Lower leg skin (tissue), 3 donors: ENCODE measurements around the gene C12orf75.

Source experiments
- CTCF ChIP-seq, 3 donors: fragments of 450-650 bp; IDR thresholded peaks; one replicate each; pipeline ENCODE4 v1.5.1; 2016; ENCODE audit warnings: antibody characterized with exemption in 3 of 3, mild to moderate bottlenecking in 3 of 3, moderate library complexity in 2 of 3
- POLR2A ChIP-seq, 2 donors: fragments of 450-650 bp; IDR thresholded peaks; one replicate each; pipeline ENCODE4 v1.6.1; 2016 to 2017; ENCODE audit warnings: antibody characterized with exemption in 2 of 2, mild to moderate bottlenecking in 1 of 2, moderate library complexity in 1 of 2

- TF ChIP-seq POLR2A (IDR thresholded peaks at IDR 0.05) (no peak), CTCF (IDR thresholded peaks at IDR 0.05) (no peak)
Measured at GRCh38 chr12:105359856-105360255, 29.4 kb downstream of the C12orf75 start.
